Esophagus muscularis mucosa (tissue), 3 donors: Measurements from ENCODE around the gene GXYLT1.

Experiments
- CTCF ChIP-seq, 3 experiments: fragments of 200-600 bp in 2 of 3; fragments of 450-650 bp in 1 of 3; sonication (generic) in 2 of 3; IDR thresholded peaks; one replicate each; pipeline ENCODE4 v1.5.1; 2017 to 2019; ENCODE audit warnings: antibody characterized with exemption in 3 of 3, mild to moderate bottlenecking in 2 of 3, moderate library complexity in 1 of 3
- POLR2A ChIP-seq: fragments of 450-650 bp; IDR thresholded peaks from one replicate; pipeline ENCODE4 v1.6.1; 2017; ENCODE audit warnings: antibody characterized with exemption, moderate library complexity, mild to moderate bottlenecking, low read depth

- TF ChIP-seq POLR2A (no peak), CTCF (IDR thresholded peaks at IDR 0.05) (no peak)
Measured at GRCh38 chr12:42104784-42105183, 39.9 kb downstream of the GXYLT1 start.
